Ovary (tissue), 9 donors: ENCODE data around the gene RXFP2. TPM values are rescaled to one million over a fixed set of nuclear protein-coding genes. Genes with fewer than 3 reads are reported as not detected.

Source experiments
- DNase-seq, 5 donors: peaks; one replicate each; pipeline ENCODE4 v3.0.0-alpha.2; 2019 to 2020
- H3K27ac ChIP-seq, 2 donors: fragments of 200-600 bp; one replicate each; pipeline versions ENCODE4 v1.5.1 to v1.8.0; 2019 to 2022
- H3K27me3 ChIP-seq: fragments of 200-600 bp; one replicate; pipeline ENCODE4 v1.8.0; 2022
- H3K36me3 ChIP-seq: fragments of 200-600 bp; sonication (generic); one replicate; pipeline ENCODE4 v1.5.1; 2019
- H3K4me1 ChIP-seq: one replicate; pipeline ENCODE4 v1.8.1; 2013; ENCODE audit warnings: mild to moderate bottlenecking, moderate library complexity; ENCODE audit not compliant: insufficient read depth
- H3K4me3 ChIP-seq: fragments of 200-600 bp; sonication (generic); one replicate; pipeline ENCODE4 v1.5.1; 2017
- H3K9me3 ChIP-seq, 2 donors: fragments of 200-600 bp in 1 of 2; sonication (generic) in 1 of 2; one replicate each; pipeline versions ENCODE4 v1.5.1 to v1.8.1; 2013 to 2019; ENCODE audit warnings: mild to moderate bottlenecking in 1 of 2, moderate library complexity in 1 of 2
- CTCF ChIP-seq, 3 donors: fragments of 450-650 bp in 2 of 3; fragments of 200-600 bp in 1 of 3; IDR thresholded peaks; one replicate each; pipeline versions ENCODE4 v1.5.1 to v1.8.0; 2016 to 2022; ENCODE audit warnings: antibody characterized with exemption in 3 of 3, mild to moderate bottlenecking in 1 of 3
- EP300 ChIP-seq: sonication (generic); formaldehyde crosslinking; IDR thresholded peaks from one replicate; pipeline ENCODE4 v1.6.1; 2017; ENCODE audit warnings: antibody characterized with exemption
- POLR2A ChIP-seq: fragments of 450-650 bp; IDR thresholded peaks from one replicate; pipeline ENCODE4 v1.6.1; 2017; ENCODE audit warnings: antibody characterized with exemption, mild to moderate bottlenecking, moderate library complexity
- WGBS, 3 donors: extraction: QIAGEN DNeasy Blood & Tissue Kit in 1 of 3; methylation state at CpG; one replicate each; pipeline versions ENCODE4 v1.1.5 to v1.1.7; 2013 to 2017; 5-methylcytosine and 5-hydroxymethylcytosine counted together
- intact Hi-C, 4 donors: fragments of 100-400 bp; cut with DNase I; formaldehyde crosslinking; loops; one replicate each; pipeline versions ENCODE4 v1.11.0 to v1.15.1; 2022 to 2023
- polyA plus RNA-seq, 2 donors: library from polyadenylated mRNA; stranded (reverse); fragments of 200-250 nt in 1 of 2; fragments of 350-450 nt in 1 of 2; fragmentation: Illumina TruSeq in 1 of 2; extraction: RNeasy Lipid Tissue Mini Kit (QIAGEN cat#74804) in 1 of 2; gene quantifications; one replicate each; pipeline ENCODE4 v1.2.3, GENCODE V29; 2013 to 2014
- total RNA-seq, 7 donors: library from RNA; depleted of rRNA in 2 of 7; stranded (reverse); fragments of >200 nt in 2 of 7; fragmentation: NEBNext Ultra II Directional in 3 of 7; extraction: Animal tissue kit (Norgen Biotek cat#: 25700) in 3 of 7; gene quantifications; one replicate each; pipeline versions ENCODE4 v1.1.0 to v1.2.4, GENCODE V29; 2016 to 2023
- donor health status: DM: no; HTN: no; CAD: no; lungs with moderate emphysema.
- donor health status: DM: no; HTN: no; CAD: no.
- donor health status: Bipolar disorder and iron deficiency.
- donor health status: DM: yes; HTN: yes; CAD: no.
- donor health status: DM: no; HTN: no; CAD: no.
- donor health status: DM: yes; HTN: yes; CAD: no.

The RXFP2 gene
- total and polyA plus RNA-seq, 9 donors, result 0.34 to 1.6 (median 0.63) TPM; not detected in 6

- no peaks in the 10 kb centered on the region for H3K4me1 ChIP-seq
- no peaks in the 10 kb centered on the region for H3K9me3 ChIP-seq
- no peak for TF ChIP-seq CTCF (IDR thresholded peaks at IDR 0.05)
- no peak for TF ChIP-seq POLR2A
- no peak for TF ChIP-seq EP300
- 69 to 71% (median 69%) methylated on average over 3 of the region's 3 CpGs for WGBS, 3 donors
- H3K4me3 ChIP-seq, result no peak overlapping the region
- DNase-seq, result no peak
- H3K27ac ChIP-seq, result no peak overlapping the region
- intact Hi-C loops, result loop anchor here in 2 of 4 donors (10.0 kb wide), 1 partner anchor 312 kb away; no protein-coding TSS in a partner anchor
- no peaks in the 10 kb centered on the region for H3K36me3 ChIP-seq
- H3K27me3 ChIP-seq, result no peaks in the 10 kb centered on the region
Observed at GRCh38 chr13:31747291-31747690, 8.0 kb downstream of the RXFP2 start.

- Histone ChIP-seq H3K9me3 (no peaks in the 10 kb centered on the region), H3K4me1 (no peaks in the 10 kb centered on the region), H3K27me3 (no peaks in the 10 kb centered on the region), H3K4me3 (no peak overlapping the region), H3K36me3 (no peaks in the 10 kb centered on the region), H3K27ac (no peak overlapping the region)
- 46 to 59% (median 49%) methylated on average over 2 of the region's 2 CpGs for WGBS, 3 donors
- TF ChIP-seq POLR2A (no peak), CTCF (IDR thresholded peaks at IDR 0.05) (no peak), EP300 (no peak)
- DNase-seq, result no peak
- intact Hi-C loops, result loop anchor here in 2 of 4 donors (10.0 kb wide), 1 partner anchor 313 kb away; no protein-coding TSS in a partner anchor
Observed at GRCh38 chr13:31747966-31748365, 8.6 kb downstream of the RXFP2 start.

GRCh38 chr13:31749929-31750328 lies 10.6 kb downstream of the RXFP2 start:
- Histone ChIP-seq H3K4me1 (no peaks in the 10 kb centered on the region), H3K27me3 (no peaks in the 10 kb centered on the region), H3K27ac (no peak overlapping the region), H3K4me3 (no peak overlapping the region), H3K36me3 (no peaks in the 10 kb centered on the region), H3K9me3 (no peaks in the 10 kb centered on the region)
- WGBS, 3 donors, result 61 to 70% (median 64%) methylated on average over 4 of the region's 4 CpGs
- TF ChIP-seq POLR2A (no peak), EP300 (no peak), CTCF (IDR thresholded peaks at IDR 0.05) (no peak)
- intact Hi-C loops, result loop anchor here in 2 of 4 donors (10.0 kb wide), 1 partner anchor 315 kb away; no protein-coding TSS in a partner anchor
- no peak for DNase-seq

GRCh38 chr13:31755211-31755610 lies 15.9 kb downstream of the RXFP2 start:
- H3K4me3 ChIP-seq, result no peak overlapping the region
- intact Hi-C loops, result no loop called here
- TF ChIP-seq POLR2A, result no peak
- TF ChIP-seq CTCF (IDR thresholded peaks at IDR 0.05), result no peak
- TF ChIP-seq EP300, result no peak
- H3K36me3 ChIP-seq, result no peaks in the 10 kb centered on the region
- H3K27ac ChIP-seq, result no peak overlapping the region
- H3K4me1 ChIP-seq, result no peaks in the 10 kb centered on the region
- H3K27me3 ChIP-seq, result no peaks in the 10 kb centered on the region
- H3K9me3 ChIP-seq, result no peaks in the 10 kb centered on the region
- no peak for DNase-seq
- 60 to 69% (median 66%) methylated on average over 6 of the region's 6 CpGs for WGBS, 3 donors
